Measurements from ENCODE around the gene TTBK1. TPM values are rescaled to one million over a fixed set of nuclear protein-coding genes. Genes with fewer than 3 reads are reported as not detected.

TTBK1 gene
- under 0.01 and 0.07 TPM in 2 replicates for total RNA-seq

- no peak for DNase-seq (ENCODE audit: low read depth)
- H3K4me3 ChIP-seq (ENCODE audit: low read depth, low read length) = no peak within 1 kb of the TSS
- TF ChIP-seq CTCF (conservative IDR thresholded peaks at IDR 0.05; ENCODE audit: low read depth, low read length) = no peak
Observed at GRCh38 chr6:43242908-43243663, at the start of gene TTBK1. TTBK1 (plus strand) TSS chr6:43243481; CDS start chr6:43246661, 3,180 bp downstream.

GRCh38 chr6:43193929-43194328, 49.4 kb upstream of the TTBK1 start:
- DNase-seq (ENCODE audit: low read depth) = no peak
- TF ChIP-seq CTCF (conservative IDR thresholded peaks at IDR 0.05; ENCODE audit: low read depth, low read length) = no peak
- H3K4me3 ChIP-seq (ENCODE audit: low read depth, low read length) = no peak overlapping the region

- no peak for TF ChIP-seq CTCF (conservative IDR thresholded peaks at IDR 0.05; ENCODE audit: low read depth, low read length)
- DNase-seq (ENCODE audit: low read depth) = no peak
Observed at GRCh38 chr6:43196337-43196736, 46.9 kb upstream of the TTBK1 start.

GRCh38 chr6:43199912-43200311, 43.4 kb upstream of the TTBK1 start:
- no peak overlapping the region for H3K4me3 ChIP-seq (ENCODE audit: low read depth, low read length)
- DNase-seq (ENCODE audit: low read depth) = no peak
- no peak for TF ChIP-seq CTCF (conservative IDR thresholded peaks at IDR 0.05; ENCODE audit: low read depth, low read length)

More at GRCh38 chr6:43196337-43196736, 46.9 kb upstream of the TTBK1 start:
- H3K4me3 ChIP-seq (ENCODE audit: low read depth, low read length) = no peak overlapping the region

GRCh38 chr6:43200541-43200940, 42.7 kb upstream of the TTBK1 start:
- no peak for DNase-seq (ENCODE audit: low read depth)
- TF ChIP-seq CTCF (conservative IDR thresholded peaks at IDR 0.05; ENCODE audit: low read depth, low read length) = no peak
- no peak overlapping the region for H3K4me3 ChIP-seq (ENCODE audit: low read depth, low read length)

GRCh38 chr6:43202451-43202850, 40.8 kb upstream of the TTBK1 start:
- no peak for TF ChIP-seq CTCF (conservative IDR thresholded peaks at IDR 0.05; ENCODE audit: low read depth, low read length)
- no peak for DNase-seq (ENCODE audit: low read depth)
- H3K4me3 ChIP-seq (ENCODE audit: low read depth, low read length) = no peak overlapping the region

All from epithelial cell of proximal tubule (primary cell).